Adipose tissue (tissue), 3 donors: ENCODE data around the gene STAT3. TPM values are rescaled to one million over a fixed set of nuclear protein-coding genes. Genes with fewer than 3 reads are reported as not detected.
A peak's percentile ranks its signal among the peaks of the same experiment; 100 is the strongest.

Experiments used
- H3K27ac ChIP-seq: one replicate; pipeline ENCODE4 v1.5.1; 2013; ENCODE audit warnings: low read depth, low read length
- WGBS, 3 donors: extraction: QIAGEN DNeasy Blood & Tissue Kit; methylation state at CpG; one replicate each; pipeline ENCODE4 v1.1.7; 2013; 5-methylcytosine and 5-hydroxymethylcytosine counted together
- polyA plus RNA-seq, 3 donors: library from polyadenylated mRNA; stranded (reverse); fragments of 200-250 nt; gene quantifications; one replicate each; pipeline ENCODE4 v1.2.3, GENCODE V29; 2013
- donor health status: healthy with polysubstance abuse.
- donor health status: Bipolar disorder and iron deficiency.
- donor health status: healthy.

The STAT3 gene
- polyA plus RNA-seq, 3 donors: 60.7 to 204 (median 92.9) TPM

GRCh38 chr17:42289611-42290181, 98.5 kb downstream of the STAT3 start:
- no peak overlapping the region for H3K27ac ChIP-seq
- WGBS, 3 donors: 62 to 85% (median 73%) methylated on average over 9 of the region's 9 CpGs

- WGBS, 3 donors: 20 to 52% (median 21%) methylated on average over 39 to 44 of the region's 44 CpGs
Measured at GRCh38 chr17:42288803-42289610, 99.2 kb downstream of the STAT3 start.

GRCh38 chr17:42287977-42288802, 100.1 kb downstream of the STAT3 start, which contains the start of gene STAT5A:
Gene STAT5A (plus strand): TSS chr17:42288498. CDS start chr17:42289412, 914 bp downstream.
- H3K27ac ChIP-seq: peak within 1 kb of the TSS; percentile 84
- WGBS, 3 donors: 2 to 6% (median 3%) methylated on average over 55 to 88 of the region's 88 CpGs

More at GRCh38 chr17:42288803-42289610, 99.2 kb downstream of the STAT3 start:
- H3K27ac ChIP-seq: no peak overlapping the region

- peak overlapping the region; percentile 84 for H3K27ac ChIP-seq
- 3 to 57% (median 9%) methylated on average over 13 to 14 of the region's 14 CpGs for WGBS, 3 donors
Measured at GRCh38 chr17:42287305-42287976, 100.8 kb downstream of the STAT3 start.

- WGBS, 3 donors: 20 to 71% (median 29%) methylated on average over 5 of the region's 5 CpGs
Measured at GRCh38 chr17:42286411-42287221, 101.6 kb downstream of the STAT3 start.

GRCh38 chr17:42285346-42286050, 102.7 kb downstream of the STAT3 start:
- 90 to 92% (median 92%) methylated on average over 11 of the region's 11 CpGs for WGBS, 3 donors
- no peak overlapping the region for H3K27ac ChIP-seq

More at GRCh38 chr17:42286411-42287221, 101.6 kb downstream of the STAT3 start:
- no peak overlapping the region for H3K27ac ChIP-seq

- WGBS, 3 donors: 94 to 97% (median 96%) methylated on average over 7 of the region's 7 CpGs
- no peak overlapping the region for H3K27ac ChIP-seq
Measured at GRCh38 chr17:42284566-42284965, 103.7 kb downstream of the STAT3 start.

- no peak overlapping the region for H3K27ac ChIP-seq
- 94 to 95% (median 94%) methylated on average over 5 of the region's 5 CpGs for WGBS, 3 donors
Measured at GRCh38 chr17:42284024-42284369, 104.2 kb downstream of the STAT3 start.

- no peak overlapping the region for H3K27ac ChIP-seq
- 83 to 95% (median 89%) methylated on average over 7 of the region's 7 CpGs for WGBS, 3 donors
Measured at GRCh38 chr17:42283241-42284023, 104.8 kb downstream of the STAT3 start.

- H3K27ac ChIP-seq: no peak overlapping the region
- WGBS, 3 donors: 90 to 95% (median 92%) methylated on average over 6 of the region's 6 CpGs
Measured at GRCh38 chr17:42282478-42283080, 105.7 kb downstream of the STAT3 start.

GRCh38 chr17:42281571-42282096, 106.6 kb downstream of the STAT3 start:
- WGBS, 3 donors: 25 to 87% (median 86%) methylated on average over 6 to 7 of the region's 7 CpGs

GRCh38 chr17:42279776-42280630, 108.2 kb downstream of the STAT3 start:
- H3K27ac ChIP-seq: no peak overlapping the region
- 84 to 91% (median 91%) methylated on average over 4 of the region's 4 CpGs for WGBS, 3 donors

More at GRCh38 chr17:42281571-42282096, 106.6 kb downstream of the STAT3 start:
- no peak overlapping the region for H3K27ac ChIP-seq

GRCh38 chr17:42277342-42277712, 110.9 kb downstream of the STAT3 start:
- H3K27ac ChIP-seq: no peak overlapping the region
- WGBS, 3 donors: 42 to 70% (median 44%) methylated on average over 6 of the region's 6 CpGs

- 1 to 2% (median 1%) methylated on average over 31 to 44 of the region's 44 CpGs for WGBS, 3 donors
- H3K27ac ChIP-seq: no peak overlapping the region
Measured at GRCh38 chr17:42276609-42277341, 111.5 kb downstream of the STAT3 start.

- WGBS, 3 donors: 0% methylated on average over 17 to 45 of the region's 47 CpGs
Measured at GRCh38 chr17:42276359-42276608, 112.0 kb downstream of the STAT3 start, which contains the start of gene STAT5B. Gene STAT5B (minus strand): TSS chr17:42276391. CDS start chr17:42232127, 44,264 bp downstream.

More at GRCh38 chr17:42276359-42276608, 112.0 kb downstream of the STAT3 start, which contains the start of gene STAT5B:
- H3K27ac ChIP-seq: no peak within 1 kb of the TSS
